ENCODE measurements around the gene IRX3.
A peak's percentile ranks its signal among the peaks of the same experiment; 100 is the strongest.

Gene IRX3

DNA sequence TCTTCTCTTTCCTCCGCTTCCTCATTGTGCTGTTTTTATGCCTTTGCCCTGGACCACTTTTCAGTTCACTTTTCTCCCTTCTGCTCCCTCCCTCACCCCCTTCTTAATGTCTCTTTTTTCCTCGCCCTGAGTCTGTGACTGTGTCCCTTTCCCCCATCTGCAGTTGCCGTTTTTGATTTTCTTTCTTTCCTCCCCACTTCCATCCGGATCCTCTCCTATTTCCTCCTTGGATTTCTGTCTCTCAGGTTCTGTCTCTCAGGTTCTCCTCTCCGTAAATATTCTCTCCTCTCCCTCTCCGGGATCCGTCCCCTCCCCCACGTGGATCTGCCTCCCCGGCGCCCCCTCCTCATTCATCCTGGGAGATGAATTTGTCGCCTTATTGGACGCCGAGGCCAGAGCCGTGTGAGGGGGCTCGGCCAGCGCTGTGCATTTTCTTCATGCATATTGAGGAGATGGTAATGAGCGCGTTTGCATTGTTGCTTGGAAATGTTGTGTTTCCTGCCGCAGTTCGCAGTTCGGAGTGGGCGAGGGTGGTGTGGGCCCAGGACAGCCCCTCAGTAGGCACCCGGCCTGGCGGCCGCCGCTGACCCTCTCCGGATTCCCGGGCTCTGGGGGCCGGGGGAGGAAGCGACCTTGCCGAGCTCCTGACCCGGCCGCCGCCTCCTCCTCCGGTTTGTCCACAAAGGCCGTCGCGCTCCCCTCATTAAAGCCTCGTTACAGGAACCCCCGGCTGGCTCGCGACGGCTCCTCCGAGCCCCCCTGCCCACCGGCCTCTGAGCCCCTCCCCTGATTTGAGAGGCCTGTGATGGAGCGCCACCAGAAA is 4.5 kb upstream of the IRX3 start:
- peak overlapping the region; percentile 11 for H3K4me3 ChIP-seq (ENCODE audit: extremely low read depth, insufficient read depth, low read length, poor library complexity, severe bottlenecking)
- no peaks in the 10 kb centered on the region for H3K9me3 ChIP-seq (ENCODE audit: control insufficient read depth, low read length)
- no peaks in the 10 kb centered on the region for H3K36me3 ChIP-seq (ENCODE audit: control insufficient read depth, insufficient read depth, low read length)
- 4 to 6% methylated on average over 33 to 38 of the region's 46 CpGs for WGBS, 2 experiments (ENCODE audit: insufficient coverage in 2 of 2)
- H3K4me1 ChIP-seq (ENCODE audit: control insufficient read depth, insufficient read depth, low read length, poor library complexity, severe bottlenecking), result no peaks in the 10 kb centered on the region
- no peak overlapping the region for H3K27ac ChIP-seq (ENCODE audit: low read depth, low read length, severe bottlenecking)

- no peaks in the 10 kb centered on the region for H3K4me1 ChIP-seq (ENCODE audit: control insufficient read depth, insufficient read depth, low read length, poor library complexity, severe bottlenecking)
- H3K36me3 ChIP-seq (ENCODE audit: control insufficient read depth, insufficient read depth, low read length), result no peaks in the 10 kb centered on the region
- no peak overlapping the region for H3K27ac ChIP-seq (ENCODE audit: low read depth, low read length, severe bottlenecking)
- H3K4me3 ChIP-seq (ENCODE audit: extremely low read depth, insufficient read depth, low read length, poor library complexity, severe bottlenecking), result peak overlapping the region; percentile 11
- no peaks in the 10 kb centered on the region for H3K9me3 ChIP-seq (ENCODE audit: control insufficient read depth, low read length)
- 1 to 2% methylated on average over 45 to 56 of the region's 62 CpGs for WGBS, 2 experiments (ENCODE audit: insufficient coverage in 2 of 2)
Measured at GRCh38 chr16:54289945-54290832, 3.6 kb upstream of the IRX3 start.

DNA sequence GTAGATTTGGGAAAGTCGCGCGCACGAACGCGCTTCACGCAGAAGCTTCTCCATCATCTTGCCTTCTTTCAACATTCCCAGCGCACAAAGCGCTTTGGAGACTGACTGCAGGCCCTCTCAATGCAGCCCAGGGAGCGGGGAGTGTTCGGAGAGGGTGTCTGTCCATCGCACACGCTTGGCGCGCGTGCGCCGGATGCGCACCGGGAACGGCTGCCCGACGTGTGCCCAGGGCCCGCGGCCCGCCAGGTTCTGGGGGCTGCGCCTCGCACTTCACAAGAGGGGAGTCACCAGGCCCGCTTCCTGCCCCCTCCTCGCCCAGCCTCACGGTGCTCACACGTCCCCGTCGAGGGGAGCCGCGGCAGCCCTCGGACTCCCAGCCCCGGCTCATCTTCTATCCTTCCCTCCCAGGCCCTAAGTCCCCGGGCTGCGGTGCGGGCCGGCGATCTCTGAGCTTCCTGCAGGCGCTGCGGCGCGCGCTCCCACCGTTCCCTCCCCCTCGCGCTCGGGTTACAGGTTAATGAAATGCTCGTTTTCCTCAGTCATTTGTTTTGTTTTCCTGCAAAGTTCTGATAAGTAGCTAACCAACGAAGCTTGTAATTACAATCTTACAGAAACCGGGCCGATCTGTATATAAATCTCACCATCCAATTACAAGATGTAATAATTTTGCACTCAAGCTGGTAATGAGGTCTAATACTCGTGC is 2.8 kb upstream of the IRX3 start:
- 0 to 1% methylated on average over 46 of the region's 57 CpGs for WGBS, 2 experiments (ENCODE audit: insufficient coverage in 2 of 2)
- Histone ChIP-seq H3K4me3 (ENCODE audit: extremely low read depth, insufficient read depth, low read length, poor library complexity, severe bottlenecking) (no peak overlapping the region), H3K9me3 (ENCODE audit: control insufficient read depth, low read length) (no peaks in the 10 kb centered on the region), H3K4me1 (ENCODE audit: control insufficient read depth, insufficient read depth, low read length, poor library complexity, severe bottlenecking) (no peaks in the 10 kb centered on the region), H3K36me3 (ENCODE audit: control insufficient read depth, insufficient read depth, low read length) (no peaks in the 10 kb centered on the region), H3K27ac (ENCODE audit: low read depth, low read length, severe bottlenecking) (no peak overlapping the region)

DNA sequence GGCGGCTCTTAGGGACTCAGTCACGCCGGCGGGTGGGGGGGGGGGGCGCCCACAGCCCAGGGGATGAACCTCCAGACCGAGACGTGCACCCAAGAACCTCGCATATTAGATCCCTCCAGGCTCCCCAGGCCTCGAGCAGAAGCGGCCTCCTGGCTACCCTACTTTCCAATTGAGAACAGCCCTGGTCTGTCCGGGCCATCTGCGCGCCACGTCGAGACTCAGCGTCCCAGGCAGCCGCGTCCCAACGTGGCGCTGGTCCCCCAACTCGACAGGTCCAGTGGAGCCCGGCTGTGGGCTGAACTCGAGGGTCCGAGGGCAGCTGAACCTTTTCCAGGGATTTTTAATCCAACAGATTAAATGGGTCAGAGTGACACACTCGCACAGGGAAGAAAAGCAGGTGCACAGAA is 2.3 kb upstream of the IRX3 start:
- peaks cover 3% of the 10 kb centered on the region for H3K4me1 ChIP-seq (ENCODE audit: control insufficient read depth, insufficient read depth, low read length, poor library complexity, severe bottlenecking)
- H3K36me3 ChIP-seq (ENCODE audit: control insufficient read depth, insufficient read depth, low read length), result no peaks in the 10 kb centered on the region
- no peaks in the 10 kb centered on the region for H3K9me3 ChIP-seq (ENCODE audit: control insufficient read depth, low read length)
- WGBS, 2 experiments (ENCODE audit: insufficient coverage in 2 of 2), result 2 to 3% methylated on average over 16 to 22 of the region's 25 CpGs
- H3K27ac ChIP-seq (ENCODE audit: low read depth, low read length, severe bottlenecking), result no peak overlapping the region
- H3K4me3 ChIP-seq (ENCODE audit: extremely low read depth, insufficient read depth, low read length, poor library complexity, severe bottlenecking), result no peak overlapping the region

GRCh38 chr16:54288030-54288834 is 1.6 kb upstream of the IRX3 start:
- Histone ChIP-seq H3K4me1 (ENCODE audit: control insufficient read depth, insufficient read depth, low read length, poor library complexity, severe bottlenecking) (peaks cover 5% of the 10 kb centered on the region), H3K27ac (ENCODE audit: low read depth, low read length, severe bottlenecking) (no peak overlapping the region), H3K36me3 (ENCODE audit: control insufficient read depth, insufficient read depth, low read length) (no peaks in the 10 kb centered on the region), H3K4me3 (ENCODE audit: extremely low read depth, insufficient read depth, low read length, poor library complexity, severe bottlenecking) (no peak overlapping the region), H3K9me3 (ENCODE audit: control insufficient read depth, low read length) (no peaks in the 10 kb centered on the region)
- WGBS, 2 experiments (ENCODE audit: insufficient coverage in 2 of 2), result 5% methylated on average over 21 to 33 of the region's 38 CpGs

DNA sequence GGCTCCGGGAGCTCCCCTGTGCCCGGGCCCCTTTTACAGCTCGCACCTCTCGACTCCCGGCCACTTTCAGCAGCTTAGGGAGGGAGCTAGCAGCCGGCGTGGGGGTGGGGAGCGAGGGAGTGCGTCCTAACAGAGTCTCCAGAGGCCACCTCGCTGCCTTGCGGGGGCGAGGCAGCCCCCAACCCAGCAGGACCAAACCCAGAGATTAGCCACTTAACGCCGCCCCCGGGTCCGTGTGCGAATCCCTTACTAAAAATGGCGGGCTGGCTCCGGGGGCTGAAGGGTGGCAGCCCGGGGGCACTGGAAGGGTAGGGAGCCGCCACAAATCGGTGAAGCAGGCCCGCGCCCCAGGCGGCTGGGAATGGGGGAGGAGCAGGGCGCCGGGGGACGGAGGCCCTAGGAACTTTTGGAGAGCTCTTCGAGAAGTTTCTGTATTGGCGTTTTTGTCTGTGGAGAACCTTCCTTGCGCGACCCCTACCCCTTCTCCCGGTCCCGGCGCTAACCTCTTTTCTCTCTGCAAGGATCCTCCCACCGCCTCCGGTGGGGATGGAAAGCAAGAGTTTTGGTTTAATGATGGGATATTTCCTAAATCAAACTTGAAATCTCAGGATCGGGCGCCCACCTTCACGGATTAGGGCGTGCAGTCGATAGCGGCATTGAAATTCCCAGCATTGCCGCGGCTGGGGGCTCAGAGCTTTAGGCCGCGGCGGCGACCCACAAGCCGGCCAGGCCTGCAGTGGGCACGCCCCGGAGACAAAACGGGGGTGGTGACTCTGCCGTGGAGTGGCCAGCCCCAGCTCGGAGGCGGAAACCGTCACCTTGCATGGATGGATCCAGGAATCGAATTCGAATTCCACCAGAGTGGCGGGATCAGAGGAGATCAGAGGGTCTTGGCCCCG is 793 bp upstream of the IRX3 start:
- no peaks in the 10 kb centered on the region for H3K36me3 ChIP-seq (ENCODE audit: control insufficient read depth, insufficient read depth, low read length)
- peaks cover 5% of the 10 kb centered on the region for H3K4me1 ChIP-seq (ENCODE audit: control insufficient read depth, insufficient read depth, low read length, poor library complexity, severe bottlenecking)
- H3K9me3 ChIP-seq (ENCODE audit: control insufficient read depth, low read length), result no peaks in the 10 kb centered on the region
- peak overlapping the region; percentile 56 for H3K4me3 ChIP-seq (ENCODE audit: extremely low read depth, insufficient read depth, low read length, poor library complexity, severe bottlenecking)
- H3K27ac ChIP-seq (ENCODE audit: low read depth, low read length, severe bottlenecking), result no peak overlapping the region
- WGBS, 2 experiments (ENCODE audit: insufficient coverage in 2 of 2), result 1 to 2% methylated on average over 37 to 40 of the region's 61 CpGs

DNA sequence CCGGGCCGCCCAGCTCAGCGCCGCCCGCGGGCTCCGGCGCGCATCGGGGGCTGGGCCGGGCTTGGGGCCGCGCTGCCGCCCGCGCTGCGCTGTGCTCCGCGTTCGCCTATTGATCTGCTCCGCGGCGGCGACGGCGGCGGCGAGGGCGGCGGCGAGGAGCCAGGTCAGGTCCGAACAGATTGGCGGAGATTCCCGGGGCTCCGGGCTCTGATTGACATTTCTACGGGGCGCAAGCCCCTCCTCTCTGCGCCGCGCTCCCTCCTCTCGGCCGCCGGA is 559 bp downstream of the IRX3 start:
- peak overlapping the region; percentile 56 for H3K4me3 ChIP-seq (ENCODE audit: extremely low read depth, insufficient read depth, low read length, poor library complexity, severe bottlenecking)
- H3K27ac ChIP-seq (ENCODE audit: low read depth, low read length, severe bottlenecking), result peak overlapping the region; percentile 83
- H3K4me1 ChIP-seq (ENCODE audit: control insufficient read depth, insufficient read depth, low read length, poor library complexity, severe bottlenecking), result peaks cover 5% of the 10 kb centered on the region
- 0 to 1% methylated on average over 35 to 43 of the region's 43 CpGs for WGBS, 2 experiments (ENCODE audit: insufficient coverage in 2 of 2)
- H3K36me3 ChIP-seq (ENCODE audit: control insufficient read depth, insufficient read depth, low read length), result no peaks in the 10 kb centered on the region
- no peaks in the 10 kb centered on the region for H3K9me3 ChIP-seq (ENCODE audit: control insufficient read depth, low read length)

DNA sequence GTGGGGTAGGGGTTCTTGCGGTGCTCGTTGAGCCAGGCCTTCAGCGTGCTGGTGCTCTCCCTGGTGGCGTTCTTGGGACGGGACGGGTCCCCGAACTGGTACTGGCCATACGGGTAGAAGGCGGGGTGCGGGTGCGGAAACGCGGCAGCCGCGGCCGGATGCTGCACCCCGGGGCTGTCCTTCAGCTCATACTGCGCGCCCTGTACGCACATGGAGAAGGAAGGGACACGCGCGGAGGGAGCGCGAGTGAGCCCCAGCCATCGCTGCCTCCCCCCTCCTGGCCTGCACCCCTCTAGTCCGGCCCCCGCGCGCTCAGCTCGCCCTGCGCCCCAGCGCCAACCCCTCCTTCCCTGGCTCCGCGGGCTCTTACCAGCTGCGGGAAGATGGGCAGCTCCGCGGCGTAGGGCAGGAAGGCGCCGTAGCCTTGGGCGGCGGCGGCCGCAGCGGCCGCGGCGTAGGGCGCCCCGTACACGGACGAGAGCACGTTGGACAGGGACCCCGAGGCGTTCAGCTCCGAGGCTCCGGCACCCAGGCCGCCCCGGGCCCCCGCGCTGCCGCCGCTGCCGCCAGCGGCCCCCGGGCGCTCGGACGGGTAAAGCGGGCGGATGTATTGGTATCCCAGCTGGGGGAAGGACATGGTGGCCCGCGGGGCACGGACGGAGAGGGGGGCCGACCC is 1.0 kb downstream of the IRX3 start:
- Histone ChIP-seq H3K4me3 (ENCODE audit: extremely low read depth, insufficient read depth, low read length, poor library complexity, severe bottlenecking) (peak overlapping the region; percentile 56), H3K9me3 (ENCODE audit: control insufficient read depth, low read length) (no peaks in the 10 kb centered on the region), H3K36me3 (ENCODE audit: control insufficient read depth, insufficient read depth, low read length) (no peaks in the 10 kb centered on the region), H3K27ac (ENCODE audit: low read depth, low read length, severe bottlenecking) (no peak overlapping the region), H3K4me1 (ENCODE audit: control insufficient read depth, insufficient read depth, low read length, poor library complexity, severe bottlenecking) (peaks cover 5% of the 10 kb centered on the region)
- WGBS, 2 experiments (ENCODE audit: insufficient coverage in 2 of 2), result 1% methylated on average over 46 to 68 of the region's 77 CpGs

DNA sequence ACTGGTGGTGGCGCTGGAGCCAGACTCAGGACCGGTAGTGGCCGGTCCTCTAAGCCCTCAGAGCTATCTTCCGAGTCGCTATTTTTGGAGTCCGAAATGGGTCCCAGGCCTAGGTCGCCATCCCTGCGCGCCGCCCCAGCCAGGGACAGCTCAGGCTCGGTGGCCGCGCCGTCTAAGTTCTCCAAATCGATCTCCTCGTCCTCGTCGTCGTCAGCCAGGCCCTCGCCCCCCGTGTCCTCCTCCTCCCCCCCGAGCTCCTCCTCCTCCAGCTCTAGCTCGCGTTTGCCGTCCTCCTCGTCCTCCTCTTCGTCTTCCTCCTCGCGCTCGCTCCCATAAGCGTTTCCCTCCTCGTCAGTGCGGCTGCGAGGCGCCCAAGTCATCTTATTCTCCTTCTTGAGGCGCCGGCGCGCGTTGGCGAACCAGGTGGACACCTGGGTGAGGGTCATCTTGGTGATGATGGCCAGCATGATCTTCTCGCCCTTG is 1.6 kb downstream of the IRX3 start:
- peaks cover 5% of the 10 kb centered on the region for H3K4me1 ChIP-seq (ENCODE audit: control insufficient read depth, insufficient read depth, low read length, poor library complexity, severe bottlenecking)
- peak overlapping the region; percentile 56 for H3K4me3 ChIP-seq (ENCODE audit: extremely low read depth, insufficient read depth, low read length, poor library complexity, severe bottlenecking)
- H3K36me3 ChIP-seq (ENCODE audit: control insufficient read depth, insufficient read depth, low read length), result no peaks in the 10 kb centered on the region
- no peak overlapping the region for H3K27ac ChIP-seq (ENCODE audit: low read depth, low read length, severe bottlenecking)
- H3K9me3 ChIP-seq (ENCODE audit: control insufficient read depth, low read length), result no peaks in the 10 kb centered on the region
- WGBS, 2 experiments (ENCODE audit: insufficient coverage in 2 of 2), result 2% methylated on average over 23 to 26 of the region's 42 CpGs

Data from mesodermal cell (in vitro differentiated cells).